SH-SY5Y (cell line): Measurements from ENCODE around the gene STAMBP.

Experiments
- GATA2 ChIP-seq: IDR thresholded peaks from 2 replicates; pipeline ENCODE4 v1.6.1; 2011; ENCODE audit warnings: mild to moderate bottlenecking, low read depth, low read length
- GATA3 ChIP-seq: IDR thresholded peaks from 2 replicates; pipeline ENCODE4 v1.6.1; 2011; ENCODE audit warnings: low read depth, mild to moderate bottlenecking, low read length, moderate library complexity

- TF ChIP-seq GATA3 (no peak), GATA2 (no peak)
Observed at GRCh38 chr2:73903313-73903712, 74.6 kb downstream of the STAMBP start.
